Loucy (cell line): ENCODE results near the gene TMEM208.

ENCODE experiments used
- CTCF ChIP-seq: fragments of 200-600 bp; sonication (generic); conservative IDR thresholded peaks from 2 replicates; pipeline ENCODE4 v1.5.1; 2014; ENCODE audit warnings: mild to moderate bottlenecking, antibody characterized with exemption, low read length
- EZH2phosphoT487 ChIP-seq: fragments of 200-600 bp; IDR thresholded peaks from 2 replicates; pipeline ENCODE4 v1.6.1; 2018; ENCODE audit warnings: antibody characterized with exemption, mild to moderate bottlenecking, moderate library complexity, borderline replicate concordance

GRCh38 chr16:67199808-67200198 is 27.1 kb upstream of the TMEM208 start:
- TF ChIP-seq CTCF: no peak
- TF ChIP-seq EZH2phosphoT487: no peak
